Tibial nerve (tissue), 4 donors: ENCODE results near the gene TEC. TPM values are rescaled to one million over a fixed set of nuclear protein-coding genes. Genes with fewer than 3 reads are reported as not detected.
"Not testable (repeated sequence)": the region's sequence is repeated elsewhere in the genome, so short reads cannot be mapped to it uniquely, and the experiment has no call there.

ENCODE experiments used
- DNase-seq, 2 donors: peaks; one replicate each; pipeline ENCODE4 v3.0.0-alpha.2; 2019; ENCODE audit warnings: low spot score in 2 of 2
- H3K27ac ChIP-seq, 4 donors: fragments of 200-600 bp; sonication (generic) in 3 of 4; one replicate each; pipeline ENCODE4 v1.5.1; 2017 to 2019; ENCODE audit warnings: mild to moderate bottlenecking in 1 of 4
- H3K27me3 ChIP-seq, 2 donors: fragments of 200-600 bp; sonication (generic) in 1 of 2; one replicate each; pipeline versions ENCODE4 v1.5.1 to v1.6.0; 2017 to 2019
- H3K36me3 ChIP-seq, 3 donors: fragments of 200-600 bp; sonication (generic); one replicate each; pipeline ENCODE4 v1.5.1; 2018 to 2019
- H3K4me1 ChIP-seq, 4 donors: fragments of 200-600 bp; sonication (generic) in 3 of 4; one replicate each; pipeline ENCODE4 v1.5.1; 2017 to 2019
- H3K4me3 ChIP-seq, 4 donors: fragments of 200-600 bp; sonication (generic) in 3 of 4; one replicate each; pipeline ENCODE4 v1.5.1; 2017 to 2019; ENCODE audit warnings: mild to moderate bottlenecking in 1 of 4, moderate library complexity in 1 of 4
- H3K9me3 ChIP-seq, 4 donors: fragments of 200-600 bp; sonication (generic) in 3 of 4; one replicate each; pipeline ENCODE4 v1.5.1; 2017 to 2019
- EP300 ChIP-seq, 2 donors: sonication (generic); formaldehyde crosslinking; IDR thresholded peaks; one replicate each; pipeline ENCODE4 v1.6.1; 2017; ENCODE audit warnings: antibody characterized with exemption in 2 of 2, mild to moderate bottlenecking in 1 of 2
- POLR2A ChIP-seq, 2 donors: fragments of 450-650 bp; IDR thresholded peaks; one replicate each; pipeline ENCODE4 v1.6.1; 2017; ENCODE audit warnings: antibody characterized with exemption in 2 of 2, mild to moderate bottlenecking in 2 of 2, moderate library complexity in 2 of 2
- WGBS, 2 donors: methylation state at CpG; one replicate each; pipeline ENCODE4 v1.1.5; 2018; 5-methylcytosine and 5-hydroxymethylcytosine counted together
- total RNA-seq, 4 donors: library from RNA; depleted of rRNA; stranded (reverse); fragments of >200 nt; gene quantifications; one replicate each; pipeline ENCODE4 v1.1.0, GENCODE V29; 2016
- TF ChIP-seq, protein P1 (sequence below), 5 experiments: fragments of 200-600 bp in 3 of 5; fragments of 450-650 bp in 2 of 5; sonication (generic) in 3 of 5; IDR thresholded peaks; one replicate each; pipeline ENCODE4 v1.5.1; 2016 to 2019; ENCODE audit warnings: antibody characterized with exemption in 5 of 5, mild to moderate bottlenecking in 3 of 5, moderate library complexity in 2 of 5

Gene TEC
- total RNA-seq, 4 donors from 2014 or later, result 3.1 to 8.0 (median 5.0) TPM

DNA sequence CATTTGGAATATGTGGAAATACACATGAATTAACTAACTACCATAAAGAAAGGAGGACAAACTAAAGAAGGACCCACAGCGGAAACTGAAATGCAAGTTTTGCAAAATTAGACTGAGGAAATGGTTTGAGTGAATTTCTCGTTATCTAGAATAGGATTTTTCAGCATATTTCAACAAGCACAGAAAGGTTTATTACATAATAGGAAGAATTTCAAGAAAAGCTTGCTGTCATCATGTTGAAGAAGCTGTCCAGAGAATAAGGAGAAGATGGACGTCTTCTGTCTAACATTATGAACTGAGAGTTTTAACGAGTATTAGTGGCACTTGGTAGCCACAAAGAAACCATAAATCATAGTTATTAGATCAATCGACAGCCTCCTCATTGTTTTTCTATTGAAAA lies 45.0 kb downstream of the TEC start:
- Histone ChIP-seq H3K27ac (no peak overlapping the region), H3K4me1 (no peaks in the 10 kb centered on the region), H3K27me3 (no peaks in the 10 kb centered on the region), H3K36me3 (peaks cover 0 to 4% (median 0%) of the 10 kb centered on the region in 3 donors), H3K9me3 (no peaks in the 10 kb centered on the region), H3K4me3 (no peak overlapping the region)
- DNase-seq, result no peak
- TF ChIP-seq, protein P1, sequence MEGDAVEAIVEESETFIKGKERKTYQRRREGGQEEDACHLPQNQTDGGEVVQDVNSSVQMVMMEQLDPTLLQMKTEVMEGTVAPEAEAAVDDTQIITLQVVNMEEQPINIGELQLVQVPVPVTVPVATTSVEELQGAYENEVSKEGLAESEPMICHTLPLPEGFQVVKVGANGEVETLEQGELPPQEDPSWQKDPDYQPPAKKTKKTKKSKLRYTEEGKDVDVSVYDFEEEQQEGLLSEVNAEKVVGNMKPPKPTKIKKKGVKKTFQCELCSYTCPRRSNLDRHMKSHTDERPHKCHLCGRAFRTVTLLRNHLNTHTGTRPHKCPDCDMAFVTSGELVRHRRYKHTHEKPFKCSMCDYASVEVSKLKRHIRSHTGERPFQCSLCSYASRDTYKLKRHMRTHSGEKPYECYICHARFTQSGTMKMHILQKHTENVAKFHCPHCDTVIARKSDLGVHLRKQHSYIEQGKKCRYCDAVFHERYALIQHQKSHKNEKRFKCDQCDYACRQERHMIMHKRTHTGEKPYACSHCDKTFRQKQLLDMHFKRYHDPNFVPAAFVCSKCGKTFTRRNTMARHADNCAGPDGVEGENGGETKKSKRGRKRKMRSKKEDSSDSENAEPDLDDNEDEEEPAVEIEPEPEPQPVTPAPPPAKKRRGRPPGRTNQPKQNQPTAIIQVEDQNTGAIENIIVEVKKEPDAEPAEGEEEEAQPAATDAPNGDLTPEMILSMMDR (IDR thresholded peaks at IDR 0.05), result no peak
- WGBS, 2 donors, result 73 to 77% methylated on average over 5 of the region's 5 CpGs

DNA sequence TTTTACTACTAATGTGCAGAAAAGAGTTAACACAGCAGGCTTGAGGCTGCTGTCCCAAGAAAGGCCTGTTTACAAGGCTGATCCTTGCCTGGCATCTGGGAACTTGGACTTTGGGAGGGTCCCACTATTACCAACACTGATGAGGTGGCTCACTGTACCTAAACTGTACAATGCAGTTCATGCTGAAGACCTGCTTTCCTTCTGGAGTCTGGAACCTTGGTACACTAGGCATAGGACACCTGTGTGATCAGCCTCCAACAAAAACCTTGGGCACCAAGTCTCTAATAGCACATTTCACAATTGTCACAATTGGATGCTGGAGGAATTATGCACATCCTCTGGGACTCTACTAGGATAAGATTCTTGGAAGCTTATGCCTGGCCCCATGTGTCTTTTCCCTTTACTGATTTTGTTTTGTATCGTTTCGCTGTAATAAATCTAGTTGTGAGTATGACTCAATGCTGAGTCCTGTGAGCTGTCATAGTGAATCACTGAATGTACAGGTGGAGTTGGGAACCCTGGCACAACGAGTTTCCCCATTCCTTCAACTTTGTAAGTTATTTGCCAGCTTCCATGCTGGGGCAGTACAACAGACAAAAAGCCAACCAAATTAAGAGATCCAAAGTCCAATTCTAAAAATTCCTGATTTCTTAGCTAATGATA lies 45.9 kb downstream of the TEC start:
- H3K36me3 ChIP-seq, result peaks cover 0 to 8% (median 0%) of the 10 kb centered on the region in 3 donors
- TF ChIP-seq POLR2A (IDR thresholded peaks at IDR 0.05), result no peak
- TF ChIP-seq, protein P1 (IDR thresholded peaks at IDR 0.05), result no peak
- no peak for TF ChIP-seq EP300 (IDR thresholded peaks at IDR 0.05)
- no peak for DNase-seq
- 80 to 87% methylated on average over 3 of the region's 3 CpGs for WGBS, 2 donors
- no peak overlapping the region for H3K4me3 ChIP-seq
- no peaks in the 10 kb centered on the region for H3K9me3 ChIP-seq
- no peaks in the 10 kb centered on the region for H3K4me1 ChIP-seq
- H3K27ac ChIP-seq, result no peak overlapping the region
- H3K27me3 ChIP-seq, result no peaks in the 10 kb centered on the region

DNA sequence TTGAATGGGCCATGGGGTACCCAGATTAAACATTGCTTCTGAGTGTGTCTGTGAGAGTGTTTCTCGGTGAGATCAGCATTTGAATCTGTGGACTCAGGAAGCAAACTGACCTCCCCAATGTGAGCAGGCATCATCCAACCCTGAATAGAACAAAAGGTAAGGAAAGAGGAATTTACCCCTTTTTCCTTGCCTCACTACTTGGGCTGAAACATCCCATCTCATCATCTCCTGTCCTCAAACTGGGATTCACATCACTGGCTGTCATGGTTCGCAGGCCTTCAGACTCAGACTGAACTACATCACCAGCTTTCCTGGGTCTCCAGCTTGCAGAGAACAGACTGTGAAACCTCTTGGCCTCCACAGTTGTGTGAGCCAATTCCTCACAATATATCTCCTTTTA lies 47.1 kb downstream of the TEC start:
- DNase-seq, result no peak
- Histone ChIP-seq H3K4me3 (no peak overlapping the region), H3K27me3 (no peaks in the 10 kb centered on the region), H3K4me1 (no peaks in the 10 kb centered on the region), H3K27ac (no peak overlapping the region), H3K36me3 (peaks cover 0 to 8% (median 0%) of the 10 kb centered on the region in 3 donors), H3K9me3 (no peaks in the 10 kb centered on the region)
- TF ChIP-seq, protein P1 (IDR thresholded peaks at IDR 0.05), result no peak
- no peak for TF ChIP-seq EP300 (IDR thresholded peaks at IDR 0.05)
- TF ChIP-seq POLR2A (IDR thresholded peaks at IDR 0.05), result no peak
- 86 to 98% methylated on average over 2 of the region's 2 CpGs for WGBS, 2 donors

DNA sequence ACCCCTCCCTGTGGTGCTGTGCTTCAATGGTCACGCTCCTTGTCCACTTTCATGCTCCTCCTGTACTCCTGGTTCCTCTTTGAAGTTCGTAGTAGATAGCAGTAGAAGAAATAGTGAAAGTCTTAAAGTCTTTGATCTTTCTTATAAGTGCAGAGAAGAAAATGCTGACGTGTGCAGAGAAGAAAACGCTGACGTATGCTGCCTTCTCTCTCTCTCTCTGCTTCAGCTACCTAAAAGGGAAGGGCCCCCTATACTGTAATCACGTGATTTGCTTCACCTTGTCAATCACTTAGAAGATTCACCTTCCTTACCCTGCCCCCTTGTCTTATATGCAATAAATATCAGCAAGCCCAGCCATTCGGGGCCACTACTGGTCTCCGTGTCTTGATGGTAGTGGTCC lies 50.2 kb downstream of the TEC start:
- not testable (repeated sequence) for H3K27me3 ChIP-seq, H3K36me3 ChIP-seq, H3K4me1 ChIP-seq, H3K4me3 ChIP-seq, DNase-seq, H3K27ac ChIP-seq, H3K9me3 ChIP-seq
- 86 to 90% methylated on average over 8 of the region's 8 CpGs for WGBS, 2 donors

DNA sequence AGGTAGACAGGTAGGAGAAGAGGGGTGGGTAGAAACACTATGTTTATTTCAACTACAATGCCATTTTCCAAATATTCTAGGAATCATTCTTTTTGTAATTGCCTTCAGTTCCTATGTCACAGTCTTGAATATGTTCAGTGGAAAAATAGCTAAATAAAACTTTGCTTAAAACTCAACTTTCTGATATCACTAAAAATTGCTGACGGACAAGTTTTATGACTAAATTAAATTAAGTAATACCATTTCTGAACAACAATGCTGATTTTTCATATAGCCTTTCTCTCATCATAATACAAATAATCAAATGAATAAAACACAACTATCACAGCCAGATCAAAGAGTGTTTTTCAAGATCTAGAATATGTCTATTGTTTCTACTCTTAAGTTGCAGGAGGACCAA lies 53.1 kb downstream of the TEC start:
- Histone ChIP-seq H3K27me3 (no peaks in the 10 kb centered on the region), H3K4me3 (no peak overlapping the region), H3K4me1 (no peaks in the 10 kb centered on the region), H3K27ac (no peak overlapping the region), H3K9me3 (no peaks in the 10 kb centered on the region), H3K36me3 (peaks cover 0 to 8% (median 0%) of the 10 kb centered on the region in 3 donors)
- WGBS, 2 donors, result 49 to 95% methylated on average over 1 of the region's 1 CpG
- TF ChIP-seq EP300 (IDR thresholded peaks at IDR 0.05) (no peak), POLR2A (IDR thresholded peaks at IDR 0.05) (no peak)
- TF ChIP-seq, protein P1 (IDR thresholded peaks at IDR 0.05), result no peak
- DNase-seq, result no peak

DNA sequence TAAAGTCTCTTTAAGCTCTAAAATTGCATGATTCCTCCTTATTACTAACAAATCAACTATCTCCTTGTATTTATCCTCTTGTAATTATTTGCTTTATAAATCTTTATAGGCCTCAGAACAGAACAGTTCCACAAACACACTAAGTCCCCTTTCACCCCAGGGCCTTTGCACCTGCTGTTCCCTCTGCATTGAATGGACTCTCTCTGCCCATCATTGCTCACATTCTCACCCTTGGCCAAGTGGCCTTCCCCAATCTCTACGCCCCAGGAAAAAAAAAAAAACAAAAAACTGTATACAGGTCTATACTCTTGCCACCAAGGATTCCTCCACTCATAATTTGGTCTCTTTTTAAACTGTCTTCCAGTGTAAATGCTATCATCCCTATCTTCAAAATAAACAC lies 53.7 kb downstream of the TEC start:
- H3K27me3 ChIP-seq, result no peaks in the 10 kb centered on the region
- 92 to 96% methylated on average over 1 of the region's 1 CpG for WGBS, 2 donors
- H3K27ac ChIP-seq, result no peak overlapping the region
- TF ChIP-seq POLR2A (IDR thresholded peaks at IDR 0.05), result no peak
- no peak for TF ChIP-seq EP300 (IDR thresholded peaks at IDR 0.05)
- TF ChIP-seq, protein P1 (IDR thresholded peaks at IDR 0.05), result no peak
- no peak overlapping the region for H3K4me3 ChIP-seq
- peaks cover 0 to 8% (median 0%) of the 10 kb centered on the region in 3 donors for H3K36me3 ChIP-seq
- no peak for DNase-seq
- H3K4me1 ChIP-seq, result no peaks in the 10 kb centered on the region
- H3K9me3 ChIP-seq, result no peaks in the 10 kb centered on the region
